Body of pancreas (tissue), 4 donors: ENCODE results near the gene PYCARD.

Experiments used
- CTCF ChIP-seq, 7 experiments: fragments of 450-650 bp in 4 of 7; fragments of 200-600 bp in 3 of 7; sonication (generic) in 3 of 7; IDR thresholded peaks; one replicate each; pipeline ENCODE4 v1.5.1; 2016 to 2019; ENCODE audit warnings: antibody characterized with exemption in 7 of 7
- POLR2A ChIP-seq, 3 donors: fragments of 450-650 bp; IDR thresholded peaks; one replicate each; pipeline ENCODE4 v1.6.1; 2016; ENCODE audit warnings: antibody characterized with exemption in 3 of 3, mild to moderate bottlenecking in 2 of 3

DNA sequence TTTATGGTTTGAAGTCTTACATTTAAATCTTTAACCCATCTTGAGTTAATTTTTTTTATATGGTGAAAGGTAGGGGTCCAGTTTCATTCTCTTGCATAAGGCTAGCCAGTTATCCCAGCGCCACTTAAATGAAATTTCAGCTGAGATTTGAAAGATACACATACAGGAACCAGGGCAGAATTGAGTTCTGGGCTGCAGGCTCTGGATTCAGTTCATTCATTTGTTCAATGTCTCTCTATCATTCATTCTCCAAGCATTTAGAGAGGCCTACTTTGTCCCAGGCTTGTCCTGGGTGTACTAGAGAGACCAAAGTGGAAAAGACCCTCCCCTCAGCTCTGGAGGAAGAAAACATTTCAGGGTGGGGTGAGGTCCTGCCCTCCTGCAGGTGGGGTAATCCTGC, 10.8 kb upstream of the PYCARD start:
- TF ChIP-seq CTCF (IDR thresholded peaks at IDR 0.05) (no peak), POLR2A (IDR thresholded peaks at IDR 0.05) (no peak)
